Mononuclear cell (primary cell): ENCODE measurements around the gene STAC2. TPM values are rescaled to one million over a fixed set of nuclear protein-coding genes. Genes with fewer than 3 reads are reported as not detected.

Experiments used
- H3K27me3 ChIP-seq: 2 replicates; pipeline ENCODE4 v1.6.0; 2011; ENCODE audit warnings: low read length, control low read depth; ENCODE audit not compliant: insufficient read depth
- H3K4me1 ChIP-seq: 2 replicates; pipeline ENCODE4 v1.5.1; 2011; ENCODE audit warnings: mild to moderate bottlenecking, low read length, control low read depth; ENCODE audit not compliant: insufficient read depth
- H3K4me3 ChIP-seq: 2 replicates; pipeline ENCODE4 v1.5.1; 2011; ENCODE audit warnings: mild to moderate bottlenecking, low read length, moderate library complexity
- H3K9me3 ChIP-seq: 2 replicates; pipeline ENCODE4 v1.5.1; 2011; ENCODE audit warnings: low read depth, mild to moderate bottlenecking, control low read depth, low read length
- total RNA-seq: library from RNA; depleted of rRNA; stranded (reverse); fragments of >200 nt; gene quantifications from one replicate; pipeline ENCODE4 v1.2.3, GENCODE V29; 2012

Gene STAC2
- total RNA-seq, 1 donor, result not detected

DNA sequence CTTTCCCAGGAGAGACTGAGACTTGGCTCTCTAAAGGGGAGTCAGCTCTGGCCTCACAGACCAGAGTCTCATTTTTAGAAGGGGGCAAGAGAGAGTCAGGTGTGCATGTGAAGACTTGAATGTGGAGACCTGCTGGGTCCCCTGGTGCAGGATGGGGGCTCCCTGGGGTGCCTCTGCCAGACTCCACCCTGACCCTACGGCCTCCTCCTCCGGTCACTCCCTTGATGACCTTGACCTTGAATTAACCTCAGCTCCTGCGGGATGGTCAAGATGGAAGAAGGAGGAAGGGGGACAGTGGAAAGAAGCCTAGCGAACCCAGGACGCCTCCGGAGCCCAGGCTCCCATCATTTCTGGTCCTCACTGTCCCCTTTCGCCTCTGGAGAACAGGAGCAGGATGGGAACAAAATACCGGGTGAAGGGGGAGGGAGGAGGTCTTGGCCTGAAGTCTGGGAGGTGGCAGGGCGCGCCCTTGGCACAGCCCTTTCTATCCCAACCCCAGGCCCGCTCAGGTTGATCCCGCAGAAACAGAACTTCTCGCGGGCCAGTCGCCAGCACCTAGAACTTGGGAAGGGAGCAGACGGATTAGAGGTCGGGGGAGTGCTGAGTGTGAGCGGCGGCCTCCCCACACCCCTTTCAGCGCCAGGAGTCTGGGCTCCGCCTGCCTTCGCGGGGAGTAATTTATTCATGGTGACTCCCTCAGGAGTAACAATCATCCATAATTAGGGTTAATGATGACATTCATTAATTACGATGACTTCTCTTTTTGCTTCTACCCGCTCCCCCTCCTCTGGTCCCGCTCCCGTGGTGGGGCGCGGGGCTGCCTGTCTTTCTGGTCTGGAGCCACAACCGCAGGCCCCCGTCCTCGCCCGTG lies 1.6 kb downstream of the STAC2 start:
- H3K9me3 ChIP-seq, result no peaks in the 10 kb centered on the region
- peaks cover 17% of the 10 kb centered on the region for H3K4me1 ChIP-seq
- H3K4me3 ChIP-seq, result no peak overlapping the region
- H3K27me3 ChIP-seq, result peaks cover 42% of the 10 kb centered on the region

GRCh38 chr17:39222866-39223834 lies 2.6 kb downstream of the STAC2 start:
- H3K4me3 ChIP-seq, result no peak overlapping the region
- H3K27me3 ChIP-seq, result peaks cover 42% of the 10 kb centered on the region
- H3K9me3 ChIP-seq, result no peaks in the 10 kb centered on the region

DNA sequence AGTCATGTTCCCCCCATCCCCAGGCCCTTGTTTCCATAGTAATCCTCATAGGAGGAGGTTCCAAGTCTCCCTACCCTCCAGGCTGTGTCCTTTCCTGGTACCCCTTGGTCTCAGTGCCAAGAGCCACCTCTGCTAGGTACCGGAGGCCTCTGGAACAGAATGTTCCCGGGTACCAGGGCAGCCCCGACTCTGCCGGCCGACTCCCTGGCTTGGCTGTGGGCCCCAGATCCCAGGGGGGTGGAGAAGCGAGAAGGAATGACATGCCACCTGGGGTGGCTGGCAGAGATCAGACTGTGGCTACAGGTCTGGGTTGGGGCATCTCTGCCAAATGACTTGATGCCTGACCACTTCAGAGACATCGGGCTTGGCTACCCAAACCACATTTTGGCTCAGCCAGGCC lies 3.6 kb downstream of the STAC2 start:
- Histone ChIP-seq H3K4me1 (peaks cover 17% of the 10 kb centered on the region), H3K4me3 (no peak overlapping the region), H3K9me3 (no peaks in the 10 kb centered on the region), H3K27me3 (peaks cover 33% of the 10 kb centered on the region)

More at GRCh38 chr17:39222866-39223834, 2.6 kb downstream of the STAC2 start:
- peaks cover 17% of the 10 kb centered on the region for H3K4me1 ChIP-seq

DNA sequence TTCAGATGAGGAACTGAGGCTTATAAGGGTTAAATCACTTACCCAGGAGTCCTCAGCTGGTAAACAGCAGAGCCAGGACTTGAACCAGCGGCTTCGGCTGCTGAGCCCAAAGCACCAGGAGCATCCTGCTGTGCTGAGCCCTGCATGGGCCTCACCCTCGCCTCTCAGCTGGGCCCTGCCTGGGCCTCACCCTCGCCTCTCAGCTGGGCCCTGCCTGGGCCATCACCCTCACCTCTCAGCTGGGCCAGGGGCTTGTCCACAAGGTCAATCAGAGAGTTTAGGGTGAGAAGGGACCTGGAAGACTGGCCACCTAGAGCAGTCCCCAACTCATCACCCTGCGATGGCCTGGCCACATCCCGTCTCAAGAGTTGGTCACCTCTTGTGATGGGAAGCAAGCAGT lies 4.2 kb downstream of the STAC2 start:
- Histone ChIP-seq H3K9me3 (no peaks in the 10 kb centered on the region), H3K4me3 (no peak overlapping the region), H3K4me1 (peaks cover 17% of the 10 kb centered on the region), H3K27me3 (peaks cover 27% of the 10 kb centered on the region)

GRCh38 chr17:39219647-39220154 lies 6.0 kb downstream of the STAC2 start:
- Histone ChIP-seq H3K4me1 (peaks cover 2% of the 10 kb centered on the region), H3K9me3 (no peaks in the 10 kb centered on the region), H3K27me3 (peaks cover 13% of the 10 kb centered on the region), H3K4me3 (no peak overlapping the region)

DNA sequence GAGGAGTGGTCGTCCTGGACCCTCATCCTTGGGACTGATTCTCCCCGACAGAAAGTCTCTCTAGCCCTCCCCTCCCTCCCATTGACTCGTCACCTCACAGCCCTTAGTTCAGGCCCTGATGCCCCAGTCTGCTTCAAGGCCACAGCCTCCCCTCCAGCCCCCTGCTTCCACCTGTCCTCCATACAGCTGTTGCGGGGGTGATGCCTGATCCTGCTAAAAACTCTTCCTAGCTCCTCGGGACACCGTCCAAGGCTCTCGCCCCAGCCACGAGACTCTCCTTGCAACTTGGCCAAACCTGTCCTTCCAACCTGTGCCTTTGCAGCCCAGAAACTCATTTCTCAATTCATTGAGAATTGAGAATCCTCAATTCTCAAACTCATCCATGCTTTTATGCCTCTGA lies 6.8 kb downstream of the STAC2 start:
- H3K4me1 ChIP-seq, result no peaks in the 10 kb centered on the region
- no peaks in the 10 kb centered on the region for H3K9me3 ChIP-seq
- H3K4me3 ChIP-seq, result no peak overlapping the region
- H3K27me3 ChIP-seq, result peaks cover 5% of the 10 kb centered on the region

GRCh38 chr17:39217734-39218369 lies 7.9 kb downstream of the STAC2 start:
- H3K27me3 ChIP-seq, result no peaks in the 10 kb centered on the region
- no peaks in the 10 kb centered on the region for H3K9me3 ChIP-seq
- no peak overlapping the region for H3K4me3 ChIP-seq
- H3K4me1 ChIP-seq, result no peaks in the 10 kb centered on the region

- Histone ChIP-seq H3K4me1 (peaks cover 16% of the 10 kb centered on the region), H3K9me3 (no peaks in the 10 kb centered on the region), H3K4me3 (no peak overlapping the region), H3K27me3 (no peaks in the 10 kb centered on the region)
Measured at GRCh38 chr17:39213852-39214251, 11.9 kb downstream of the STAC2 start.

DNA sequence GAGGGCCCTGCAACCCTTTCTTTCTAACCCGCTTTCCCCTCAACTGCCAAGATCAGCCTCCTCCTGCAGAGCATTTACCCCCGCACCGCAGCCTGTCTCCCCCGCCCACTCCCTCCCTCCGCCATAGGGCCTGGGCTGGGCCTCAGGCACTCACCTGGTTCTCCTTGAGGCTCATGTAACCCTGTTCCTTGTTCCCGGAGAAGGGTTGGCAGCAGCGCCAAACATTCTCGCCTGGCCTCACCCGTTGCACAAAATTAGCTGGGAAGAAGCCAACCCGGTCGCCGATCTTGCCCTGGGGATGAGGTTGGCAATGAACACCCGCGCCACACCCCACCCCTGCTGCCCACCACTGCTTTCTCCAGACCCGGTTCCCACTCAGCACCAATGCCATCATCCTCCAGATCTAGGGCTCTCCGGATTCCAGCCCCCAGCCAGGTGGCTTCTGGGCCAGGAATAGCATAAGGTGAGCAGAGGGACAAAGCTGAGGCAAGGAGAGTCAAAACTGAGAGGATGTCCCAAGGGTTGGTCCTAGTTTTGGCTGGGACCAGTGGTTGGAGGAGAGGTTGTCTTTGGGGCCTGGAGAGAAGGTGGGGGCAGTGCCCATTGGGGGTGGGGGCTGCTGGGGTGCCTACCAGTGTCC lies 12.8 kb downstream of the STAC2 start:
- Histone ChIP-seq H3K27me3 (no peaks in the 10 kb centered on the region), H3K4me1 (peaks cover 25% of the 10 kb centered on the region), H3K4me3 (no peak overlapping the region), H3K9me3 (no peaks in the 10 kb centered on the region)

DNA sequence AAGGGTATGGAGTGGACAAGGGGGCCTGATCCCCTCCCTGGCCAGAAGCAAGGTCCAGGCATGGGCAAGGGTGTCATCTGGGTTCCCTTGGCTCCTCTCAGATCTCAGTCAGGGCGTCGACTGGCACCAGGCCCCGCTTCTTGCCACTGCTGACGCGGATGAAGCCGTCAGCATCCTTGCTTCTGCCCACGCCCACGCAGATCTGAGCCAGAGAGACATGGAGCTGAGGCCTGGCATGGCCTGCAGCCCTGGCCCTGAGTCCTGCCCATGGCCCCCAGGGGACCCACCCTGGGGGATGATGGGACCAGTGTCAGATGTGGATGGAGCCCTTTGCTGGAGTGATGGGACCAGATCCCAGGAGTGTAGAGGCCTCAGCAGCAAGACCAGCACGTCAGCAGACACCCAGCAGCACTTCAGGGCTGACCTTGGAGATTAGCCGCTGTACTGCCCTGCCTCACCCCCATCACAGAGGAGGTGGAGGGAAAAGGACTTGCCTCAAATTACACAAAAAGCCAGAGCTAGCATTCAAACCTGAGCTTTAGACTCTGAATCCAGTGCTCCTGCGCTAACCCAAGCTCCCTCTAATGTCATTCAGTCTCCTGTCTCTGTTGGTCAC lies 13.4 kb downstream of the STAC2 start:
- H3K27me3 ChIP-seq, result no peaks in the 10 kb centered on the region
- H3K4me3 ChIP-seq, result no peak overlapping the region
- peaks cover 26% of the 10 kb centered on the region for H3K4me1 ChIP-seq
- no peaks in the 10 kb centered on the region for H3K9me3 ChIP-seq

DNA sequence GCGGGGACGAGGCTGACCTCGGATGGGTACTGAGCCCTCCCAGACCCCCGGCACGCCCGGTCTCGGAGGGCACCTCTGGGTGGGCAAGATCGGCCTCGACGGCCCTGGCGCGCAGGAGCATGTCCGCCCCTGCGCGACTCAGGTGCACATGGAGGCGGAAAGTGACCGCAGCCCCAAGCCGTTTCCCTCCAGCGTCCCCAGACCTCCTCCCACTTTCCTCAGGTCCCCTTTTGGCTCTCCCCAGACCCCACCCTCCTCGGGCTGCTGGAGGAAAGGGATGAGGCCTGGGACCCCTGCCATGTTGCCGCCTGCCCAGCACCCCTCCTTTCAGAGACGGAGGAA lies 15.7 kb downstream of the STAC2 start:
- Histone ChIP-seq H3K4me1 (peaks cover 30% of the 10 kb centered on the region), H3K9me3 (no peaks in the 10 kb centered on the region), H3K27me3 (no peaks in the 10 kb centered on the region), H3K4me3 (peak overlapping the region; percentile 3)

GRCh38 chr17:39209317-39210092 lies 16.2 kb downstream of the STAC2 start:
- Histone ChIP-seq H3K4me1 (peaks cover 30% of the 10 kb centered on the region), H3K4me3 (peak overlapping the region; percentile 3), H3K9me3 (no peaks in the 10 kb centered on the region)

DNA sequence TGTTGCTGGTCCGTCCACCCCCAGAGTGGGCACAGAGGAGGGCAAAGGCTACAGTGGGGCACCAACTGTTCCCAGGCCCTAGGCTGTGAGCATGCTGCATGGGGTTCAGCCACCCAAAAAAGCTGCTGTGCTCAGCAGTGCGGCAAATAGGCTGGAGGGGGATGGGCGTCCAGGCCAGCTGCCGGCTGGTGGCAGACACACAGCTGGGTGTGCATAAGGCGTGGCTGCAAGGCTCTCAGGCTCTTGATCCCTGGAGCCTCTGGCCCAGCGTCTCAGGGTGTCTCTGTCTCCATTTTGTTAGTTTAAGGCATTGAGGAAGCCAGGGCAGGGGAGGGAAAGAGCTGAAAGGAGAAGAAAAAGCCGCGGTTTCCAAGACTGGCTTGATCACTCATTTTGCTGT lies 16.9 kb downstream of the STAC2 start:
- Histone ChIP-seq H3K4me1 (peaks cover 30% of the 10 kb centered on the region), H3K27me3 (no peaks in the 10 kb centered on the region), H3K9me3 (no peaks in the 10 kb centered on the region), H3K4me3 (no peak overlapping the region)

More at GRCh38 chr17:39209317-39210092, 16.2 kb downstream of the STAC2 start:
- no peaks in the 10 kb centered on the region for H3K27me3 ChIP-seq
